WTC11 (cell line): ENCODE data around the gene FAM228B. TPM values are rescaled to one million over a fixed set of nuclear protein-coding genes. Genes with fewer than 3 reads are reported as not detected.

Experiments
- ATAC-seq: fragments of 200-7000 bp; cut with Tn5 transposase; 2 replicates; pipeline ENCODE4 v1.10.0; 2021; ENCODE audit warnings: mild to moderate bottlenecking, moderate library complexity
- CTCF ChIA-PET: fragments of 300-600 bp; sonication (Branson Sonifier 250); formaldehyde crosslinking; loops from one replicate; lab custom pipeline; 2021; ENCODE audit warnings: antibody characterized with exemption; lab: Charles Lee
- POLR2A ChIA-PET: fragments of 350-600 bp; sonication (Branson Sonifier 250); formaldehyde crosslinking; loops from one replicate; lab custom pipeline; 2021; ENCODE audit warnings: antibody characterized with exemption; lab: Charles Lee
- DNase-seq: peaks from one replicate; pipeline ENCODE4 v3.0.0; 2021; ENCODE audit warnings: low spot score
- H3K27ac Mint-ChIP-seq: 2 replicates; pipeline ENCODE4 v1.8.0; 2021; ENCODE audit warnings: mixed read lengths
- H3K27me3 Mint-ChIP-seq: 2 replicates; pipeline ENCODE4 v1.8.0; 2021; ENCODE audit warnings: low read depth, mild to moderate bottlenecking, moderate library complexity, mixed read lengths
- H3K36me3 Mint-ChIP-seq: 2 replicates; pipeline ENCODE4 v1.8.0; 2021; ENCODE audit warnings: mixed read lengths
- H3K4me1 Mint-ChIP-seq: 2 replicates; pipeline ENCODE4 v1.8.0; 2022; ENCODE audit warnings: mixed read lengths
- H3K4me3 Mint-ChIP-seq: 2 replicates; pipeline ENCODE4 v1.8.0; 2021; ENCODE audit warnings: mild to moderate bottlenecking, moderate library complexity, mixed read lengths
- H3K9me3 Mint-ChIP-seq: 2 replicates; pipeline ENCODE4 v1.8.0; 2021; ENCODE audit warnings: mixed read lengths
- ATF1 ChIP-seq: sonication (generic); formaldehyde crosslinking; IDR thresholded peaks from 2 replicates; pipeline ENCODE4 v1.8.1; 2023; ENCODE audit warnings: mild to moderate bottlenecking, moderate library complexity, missing genetic modification reagents
- CBFB ChIP-seq: sonication (generic); formaldehyde crosslinking; IDR thresholded peaks from 2 replicates; pipeline ENCODE4 v1.8.1; 2022; ENCODE audit warnings: mild to moderate bottlenecking, low read depth, missing genetic modification reagents
- CREB1 ChIP-seq: sonication (generic); formaldehyde crosslinking; IDR thresholded peaks from 2 replicates; pipeline ENCODE4 v1.8.0; 2023; ENCODE audit warnings: mild to moderate bottlenecking, missing genetic modification reagents
- FOXP1 ChIP-seq: sonication (generic); formaldehyde crosslinking; IDR thresholded peaks from 2 replicates; pipeline ENCODE4 v1.8.0; 2022; ENCODE audit warnings: missing genetic modification reagents, mild to moderate bottlenecking, moderate library complexity, borderline replicate concordance
- GABPB1 ChIP-seq: sonication (generic); formaldehyde crosslinking; IDR thresholded peaks from 2 replicates; pipeline ENCODE4 v1.8.1; 2023; ENCODE audit warnings: mild to moderate bottlenecking, missing genetic modification reagents
- NR1H2 ChIP-seq: sonication (generic); formaldehyde crosslinking; IDR thresholded peaks from 2 replicates; pipeline ENCODE4 v1.9.0; 2021; ENCODE audit warnings: mild to moderate bottlenecking, moderate library complexity, missing genetic modification reagents
- ZNF138 ChIP-seq: sonication (generic); formaldehyde crosslinking; conservative IDR thresholded peaks from 2 replicates; pipeline ENCODE4 v1.8.1; 2022; ENCODE audit warnings: mild to moderate bottlenecking, moderate library complexity, missing genetic modification reagents
- ZNF219 ChIP-seq: sonication (generic); formaldehyde crosslinking; IDR thresholded peaks from 2 replicates; pipeline ENCODE4 v1.8.0; 2023; ENCODE audit warnings: missing genetic modification reagents, mild to moderate bottlenecking, borderline replicate concordance
- ZNF396 ChIP-seq: fragments of 250-450 bp; sonication (Bioruptor Pico); IDR thresholded peaks from 2 replicates; pipeline ENCODE4 v1.8.0; 2021; ENCODE audit warnings: mild to moderate bottlenecking, moderate library complexity, borderline replicate concordance
- total RNA-seq: library from RNA; stranded (reverse); gene quantifications from 3 replicates; pipeline ENCODE4 v1.2.3, GENCODE V29; 2021
- TF ChIP-seq, protein P1 (sequence below): fragments of 250-450 bp; sonication (Bioruptor Pico); IDR thresholded peaks from 2 replicates; pipeline ENCODE4 v1.9.0; 2021; ENCODE audit warnings: mild to moderate bottlenecking
- TF ChIP-seq, protein P2 (sequence below): sonication (generic); formaldehyde crosslinking; conservative IDR thresholded peaks from 2 replicates; pipeline ENCODE4 v1.8.1; 2023; ENCODE audit warnings: mild to moderate bottlenecking, low read depth, missing genetic modification reagents, moderate library complexity
- TF ChIP-seq, protein P3 (sequence below): sonication (generic); formaldehyde crosslinking; conservative IDR thresholded peaks from 2 replicates; pipeline ENCODE4 v1.8.1; 2022; ENCODE audit warnings: mild to moderate bottlenecking, missing genetic modification reagents
- TF ChIP-seq, protein P4 (sequence below): sonication (generic); formaldehyde crosslinking; IDR thresholded peaks from 2 replicates; pipeline ENCODE4 v1.8.1; 2023; ENCODE audit warnings: mild to moderate bottlenecking, missing genetic modification reagents
- TF ChIP-seq, protein P5 (sequence below): fragments of 250-450 bp; sonication (Bioruptor Pico); IDR thresholded peaks from 2 replicates; pipeline ENCODE4 v1.9.0; 2021; ENCODE audit warnings: mild to moderate bottlenecking
- TF ChIP-seq, protein P6 (sequence below): sonication (generic); formaldehyde crosslinking; IDR thresholded peaks from 2 replicates; pipeline ENCODE4 v1.8.1; 2022; ENCODE audit warnings: missing genetic modification reagents, borderline replicate concordance
- TF ChIP-seq, protein P7 (sequence below): fragments of 250-450 bp; sonication (Bioruptor Pico); IDR thresholded peaks from 2 replicates; pipeline ENCODE4 v1.8.0; 2021; ENCODE audit warnings: mild to moderate bottlenecking

The FAM228B gene
- total RNA-seq, 1 experiment from 2014 or later = 2.7 TPM

DNA sequence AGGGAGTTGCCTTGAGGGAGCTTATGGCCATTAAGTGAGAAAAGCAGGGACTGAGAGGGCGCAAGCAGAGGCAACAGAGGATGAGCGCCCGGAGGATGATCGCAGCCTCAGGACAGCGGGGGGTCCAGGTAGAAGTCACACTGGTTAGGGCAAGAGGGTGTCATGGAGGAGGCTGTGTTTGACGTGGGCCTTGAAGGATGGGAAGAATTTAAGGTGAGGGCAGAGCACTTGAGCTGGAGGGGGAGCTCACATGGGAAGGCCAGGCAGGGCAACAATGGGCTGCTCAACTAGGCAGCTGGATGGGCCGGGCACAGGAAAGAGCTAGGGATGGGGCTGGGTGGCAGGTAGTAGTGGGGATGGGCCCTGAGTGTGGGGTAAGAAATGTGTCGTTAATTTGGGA, 83.4 kb downstream of the FAM228B start:
- CTCF ChIA-PET = interaction anchor here (1.0 kb wide), 1 partner anchor 122 kb away, joined by 3 read pairs; the partner anchor contains the start of gene TP53I3
- Mint-ChIP-seq H3K27me3 (no peaks in the 10 kb centered on the region), H3K27ac (no peak overlapping the region), H3K36me3 (peaks cover 4% of the 10 kb centered on the region; the same call in 1 of the 2 replicates)
- no peak for DNase-seq
- TF ChIP-seq, protein P1, sequence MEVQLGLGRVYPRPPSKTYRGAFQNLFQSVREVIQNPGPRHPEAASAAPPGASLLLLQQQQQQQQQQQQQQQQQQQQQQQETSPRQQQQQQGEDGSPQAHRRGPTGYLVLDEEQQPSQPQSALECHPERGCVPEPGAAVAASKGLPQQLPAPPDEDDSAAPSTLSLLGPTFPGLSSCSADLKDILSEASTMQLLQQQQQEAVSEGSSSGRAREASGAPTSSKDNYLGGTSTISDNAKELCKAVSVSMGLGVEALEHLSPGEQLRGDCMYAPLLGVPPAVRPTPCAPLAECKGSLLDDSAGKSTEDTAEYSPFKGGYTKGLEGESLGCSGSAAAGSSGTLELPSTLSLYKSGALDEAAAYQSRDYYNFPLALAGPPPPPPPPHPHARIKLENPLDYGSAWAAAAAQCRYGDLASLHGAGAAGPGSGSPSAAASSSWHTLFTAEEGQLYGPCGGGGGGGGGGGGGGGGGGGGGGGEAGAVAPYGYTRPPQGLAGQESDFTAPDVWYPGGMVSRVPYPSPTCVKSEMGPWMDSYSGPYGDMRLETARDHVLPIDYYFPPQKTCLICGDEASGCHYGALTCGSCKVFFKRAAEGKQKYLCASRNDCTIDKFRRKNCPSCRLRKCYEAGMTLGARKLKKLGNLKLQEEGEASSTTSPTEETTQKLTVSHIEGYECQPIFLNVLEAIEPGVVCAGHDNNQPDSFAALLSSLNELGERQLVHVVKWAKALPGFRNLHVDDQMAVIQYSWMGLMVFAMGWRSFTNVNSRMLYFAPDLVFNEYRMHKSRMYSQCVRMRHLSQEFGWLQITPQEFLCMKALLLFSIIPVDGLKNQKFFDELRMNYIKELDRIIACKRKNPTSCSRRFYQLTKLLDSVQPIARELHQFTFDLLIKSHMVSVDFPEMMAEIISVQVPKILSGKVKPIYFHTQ (CRISPR knock-in tag) = no peak
- TF ChIP-seq, protein P2, sequence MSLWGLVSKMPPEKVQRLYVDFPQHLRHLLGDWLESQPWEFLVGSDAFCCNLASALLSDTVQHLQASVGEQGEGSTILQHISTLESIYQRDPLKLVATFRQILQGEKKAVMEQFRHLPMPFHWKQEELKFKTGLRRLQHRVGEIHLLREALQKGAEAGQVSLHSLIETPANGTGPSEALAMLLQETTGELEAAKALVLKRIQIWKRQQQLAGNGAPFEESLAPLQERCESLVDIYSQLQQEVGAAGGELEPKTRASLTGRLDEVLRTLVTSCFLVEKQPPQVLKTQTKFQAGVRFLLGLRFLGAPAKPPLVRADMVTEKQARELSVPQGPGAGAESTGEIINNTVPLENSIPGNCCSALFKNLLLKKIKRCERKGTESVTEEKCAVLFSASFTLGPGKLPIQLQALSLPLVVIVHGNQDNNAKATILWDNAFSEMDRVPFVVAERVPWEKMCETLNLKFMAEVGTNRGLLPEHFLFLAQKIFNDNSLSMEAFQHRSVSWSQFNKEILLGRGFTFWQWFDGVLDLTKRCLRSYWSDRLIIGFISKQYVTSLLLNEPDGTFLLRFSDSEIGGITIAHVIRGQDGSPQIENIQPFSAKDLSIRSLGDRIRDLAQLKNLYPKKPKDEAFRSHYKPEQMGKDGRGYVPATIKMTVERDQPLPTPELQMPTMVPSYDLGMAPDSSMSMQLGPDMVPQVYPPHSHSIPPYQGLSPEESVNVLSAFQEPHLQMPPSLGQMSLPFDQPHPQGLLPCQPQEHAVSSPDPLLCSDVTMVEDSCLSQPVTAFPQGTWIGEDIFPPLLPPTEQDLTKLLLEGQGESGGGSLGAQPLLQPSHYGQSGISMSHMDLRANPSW (CRISPR knock-in tag) = no peak
- no peak for TF ChIP-seq ZNF138
- TF ChIP-seq, protein P3, sequence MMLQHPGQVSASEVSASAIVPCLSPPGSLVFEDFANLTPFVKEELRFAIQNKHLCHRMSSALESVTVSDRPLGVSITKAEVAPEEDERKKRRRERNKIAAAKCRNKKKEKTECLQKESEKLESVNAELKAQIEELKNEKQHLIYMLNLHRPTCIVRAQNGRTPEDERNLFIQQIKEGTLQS (CRISPR knock-in tag) = no peak
- no peak for TF ChIP-seq GABPB1 (CRISPR knock-in tag)
- no peak for TF ChIP-seq FOXP1
- TF ChIP-seq, protein P4, sequence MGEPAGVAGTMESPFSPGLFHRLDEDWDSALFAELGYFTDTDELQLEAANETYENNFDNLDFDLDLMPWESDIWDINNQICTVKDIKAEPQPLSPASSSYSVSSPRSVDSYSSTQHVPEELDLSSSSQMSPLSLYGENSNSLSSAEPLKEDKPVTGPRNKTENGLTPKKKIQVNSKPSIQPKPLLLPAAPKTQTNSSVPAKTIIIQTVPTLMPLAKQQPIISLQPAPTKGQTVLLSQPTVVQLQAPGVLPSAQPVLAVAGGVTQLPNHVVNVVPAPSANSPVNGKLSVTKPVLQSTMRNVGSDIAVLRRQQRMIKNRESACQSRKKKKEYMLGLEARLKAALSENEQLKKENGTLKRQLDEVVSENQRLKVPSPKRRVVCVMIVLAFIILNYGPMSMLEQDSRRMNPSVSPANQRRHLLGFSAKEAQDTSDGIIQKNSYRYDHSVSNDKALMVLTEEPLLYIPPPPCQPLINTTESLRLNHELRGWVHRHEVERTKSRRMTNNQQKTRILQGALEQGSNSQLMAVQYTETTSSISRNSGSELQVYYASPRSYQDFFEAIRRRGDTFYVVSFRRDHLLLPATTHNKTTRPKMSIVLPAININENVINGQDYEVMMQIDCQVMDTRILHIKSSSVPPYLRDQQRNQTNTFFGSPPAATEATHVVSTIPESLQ (CRISPR knock-in tag) = no peak
- TF ChIP-seq CREB1 (CRISPR knock-in tag) = no peak
- TF ChIP-seq, protein P5, sequence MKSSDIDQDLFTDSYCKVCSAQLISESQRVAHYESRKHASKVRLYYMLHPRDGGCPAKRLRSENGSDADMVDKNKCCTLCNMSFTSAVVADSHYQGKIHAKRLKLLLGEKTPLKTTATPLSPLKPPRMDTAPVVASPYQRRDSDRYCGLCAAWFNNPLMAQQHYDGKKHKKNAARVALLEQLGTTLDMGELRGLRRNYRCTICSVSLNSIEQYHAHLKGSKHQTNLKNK (CRISPR knock-in tag) = no peak
- TF ChIP-seq ZNF219 (CRISPR knock-in tag) = no peak
- TF ChIP-seq, protein P6, sequence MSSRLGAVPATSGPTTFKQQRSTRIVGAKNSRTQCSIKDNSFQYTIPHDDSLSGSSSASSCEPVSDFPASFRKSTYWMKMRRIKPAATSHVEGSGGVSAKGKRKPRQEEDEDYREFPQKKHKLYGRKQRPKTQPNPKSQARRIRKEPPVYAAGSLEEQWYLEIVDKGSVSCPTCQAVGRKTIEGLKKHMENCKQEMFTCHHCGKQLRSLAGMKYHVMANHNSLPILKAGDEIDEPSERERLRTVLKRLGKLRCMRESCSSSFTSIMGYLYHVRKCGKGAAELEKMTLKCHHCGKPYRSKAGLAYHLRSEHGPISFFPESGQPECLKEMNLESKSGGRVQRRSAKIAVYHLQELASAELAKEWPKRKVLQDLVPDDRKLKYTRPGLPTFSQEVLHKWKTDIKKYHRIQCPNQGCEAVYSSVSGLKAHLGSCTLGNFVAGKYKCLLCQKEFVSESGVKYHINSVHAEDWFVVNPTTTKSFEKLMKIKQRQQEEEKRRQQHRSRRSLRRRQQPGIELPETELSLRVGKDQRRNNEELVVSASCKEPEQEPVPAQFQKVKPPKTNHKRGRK (CRISPR knock-in tag) = no peak
- TF ChIP-seq NR1H2 (CRISPR knock-in tag) = no peak
- no peak for TF ChIP-seq ATF1 (CRISPR knock-in tag)
- no peak for TF ChIP-seq ZNF396
- TF ChIP-seq CBFB (CRISPR knock-in tag) = no peak
- TF ChIP-seq, protein P7, sequence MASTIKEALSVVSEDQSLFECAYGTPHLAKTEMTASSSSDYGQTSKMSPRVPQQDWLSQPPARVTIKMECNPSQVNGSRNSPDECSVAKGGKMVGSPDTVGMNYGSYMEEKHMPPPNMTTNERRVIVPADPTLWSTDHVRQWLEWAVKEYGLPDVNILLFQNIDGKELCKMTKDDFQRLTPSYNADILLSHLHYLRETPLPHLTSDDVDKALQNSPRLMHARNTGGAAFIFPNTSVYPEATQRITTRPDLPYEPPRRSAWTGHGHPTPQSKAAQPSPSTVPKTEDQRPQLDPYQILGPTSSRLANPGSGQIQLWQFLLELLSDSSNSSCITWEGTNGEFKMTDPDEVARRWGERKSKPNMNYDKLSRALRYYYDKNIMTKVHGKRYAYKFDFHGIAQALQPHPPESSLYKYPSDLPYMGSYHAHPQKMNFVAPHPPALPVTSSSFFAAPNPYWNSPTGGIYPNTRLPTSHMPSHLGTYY (CRISPR knock-in tag) = no peak
- TF ChIP-seq, all 79 proteins: peak for 0
- H3K4me3 Mint-ChIP-seq = no peak overlapping the region
- ATAC-seq = no peak
- POLR2A ChIA-PET = interaction anchor here (0.5 kb wide), 1 partner anchor 189 kb away, joined by 4 read pairs; no protein-coding TSS in a partner anchor
- H3K9me3 Mint-ChIP-seq = no peaks in the 10 kb centered on the region
- H3K4me1 Mint-ChIP-seq = 0 out of 2 replicates have a peak, but pooled peaks cover 3% of the 10 kb centered on the region
